ENCODE results near the gene ATRIP. TPM values are rescaled to one million over a fixed set of nuclear protein-coding genes. Genes with fewer than 3 reads are reported as not detected.

Gene ATRIP
- total RNA-seq, 1 experiment from 2014 or later, result 8.5 TPM

DNA sequence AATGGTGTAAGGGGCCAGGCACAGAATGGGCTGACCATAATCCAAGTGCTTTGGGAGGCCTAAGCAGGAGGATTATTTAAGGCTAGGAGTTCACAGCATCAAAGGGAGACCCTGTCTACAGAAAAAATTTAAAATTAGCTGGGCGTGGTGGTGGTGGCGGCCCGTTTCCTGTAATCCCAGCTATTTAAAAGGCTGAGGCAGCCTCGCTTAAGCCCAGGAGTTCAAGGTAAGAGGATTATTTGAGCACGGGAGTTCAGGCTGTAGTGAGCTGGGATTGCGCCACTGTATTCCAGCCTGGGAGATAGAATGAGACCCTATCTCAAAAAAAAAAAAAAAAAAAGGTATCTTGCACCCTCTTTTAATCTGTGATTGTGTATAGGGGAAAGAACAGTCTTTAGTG lies 4.6 kb upstream of the ATRIP start:
- H3K27me3 ChIP-seq (ENCODE audit: insufficient read depth, low read depth), result no peaks in the 10 kb centered on the region
- intact Hi-C loops (cut with micrococcal nuclease; ENCODE audit: unreplicated experiment), result loop anchor here (5.0 to 10.0 kb wide), 2 partner anchors 220 to 563 kb away; partner anchors contain the start of genes CELSR3 and WDR6
- POLR2A ChIA-PET (ENCODE audit: unreplicated experiment), result interaction anchor here (0.6 kb wide), 1 partner anchor 612 kb away, joined by 3 read pairs; no protein-coding TSS in a partner anchor
- H3K9me3 ChIP-seq (ENCODE audit: insufficient read depth, low read depth), result no peaks in the 10 kb centered on the region
- H3K4me2 ChIP-seq, result peak overlapping the region; percentile 91
- no peaks in the 10 kb centered on the region for H3K36me3 ChIP-seq (ENCODE audit: low read depth)
- H4K20me1 ChIP-seq (ENCODE audit: insufficient read depth), result peaks cover 8% of the 10 kb centered on the region; the same call in 1 of the 2 replicates
- CTCF ChIA-PET, result interaction anchor here (0.7 kb wide), 1 partner anchor 220 kb away, joined by 3 read pairs; no protein-coding TSS in a partner anchor
- TF ChIP-seq, protein P1, sequence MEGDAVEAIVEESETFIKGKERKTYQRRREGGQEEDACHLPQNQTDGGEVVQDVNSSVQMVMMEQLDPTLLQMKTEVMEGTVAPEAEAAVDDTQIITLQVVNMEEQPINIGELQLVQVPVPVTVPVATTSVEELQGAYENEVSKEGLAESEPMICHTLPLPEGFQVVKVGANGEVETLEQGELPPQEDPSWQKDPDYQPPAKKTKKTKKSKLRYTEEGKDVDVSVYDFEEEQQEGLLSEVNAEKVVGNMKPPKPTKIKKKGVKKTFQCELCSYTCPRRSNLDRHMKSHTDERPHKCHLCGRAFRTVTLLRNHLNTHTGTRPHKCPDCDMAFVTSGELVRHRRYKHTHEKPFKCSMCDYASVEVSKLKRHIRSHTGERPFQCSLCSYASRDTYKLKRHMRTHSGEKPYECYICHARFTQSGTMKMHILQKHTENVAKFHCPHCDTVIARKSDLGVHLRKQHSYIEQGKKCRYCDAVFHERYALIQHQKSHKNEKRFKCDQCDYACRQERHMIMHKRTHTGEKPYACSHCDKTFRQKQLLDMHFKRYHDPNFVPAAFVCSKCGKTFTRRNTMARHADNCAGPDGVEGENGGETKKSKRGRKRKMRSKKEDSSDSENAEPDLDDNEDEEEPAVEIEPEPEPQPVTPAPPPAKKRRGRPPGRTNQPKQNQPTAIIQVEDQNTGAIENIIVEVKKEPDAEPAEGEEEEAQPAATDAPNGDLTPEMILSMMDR (conservative IDR thresholded peaks at IDR 0.05), result no peak
- no peak for TF ChIP-seq EZH2 (IDR thresholded peaks at IDR 0.05; ENCODE audit: low read depth)
- H3K4me3 ChIP-seq, result 0 out of 2 replicates have a peak overlapping the region, but pooled peaks have one; percentile 96
- H3K4me1 ChIP-seq (replicated peaks; ENCODE audit: insufficient read depth), result peaks cover 13% of the 10 kb centered on the region
- H3K27ac ChIP-seq, result no peak overlapping the region
- H2AFZ ChIP-seq, result no peak overlapping the region
- DNase-seq, result no peak
- peaks cover 37% of the 10 kb centered on the region for H3K79me2 ChIP-seq (ENCODE audit: low read depth)
- peaks cover 47% of the 10 kb centered on the region for H3F3A ChIP-seq (ENCODE audit: insufficient read depth, low read depth)
- no TSS peak for BruUV-seq (replicated peaks)
- no peaks in the 10 kb centered on the region for H3K9me2 ChIP-seq (ENCODE audit: insufficient read depth)

DNA sequence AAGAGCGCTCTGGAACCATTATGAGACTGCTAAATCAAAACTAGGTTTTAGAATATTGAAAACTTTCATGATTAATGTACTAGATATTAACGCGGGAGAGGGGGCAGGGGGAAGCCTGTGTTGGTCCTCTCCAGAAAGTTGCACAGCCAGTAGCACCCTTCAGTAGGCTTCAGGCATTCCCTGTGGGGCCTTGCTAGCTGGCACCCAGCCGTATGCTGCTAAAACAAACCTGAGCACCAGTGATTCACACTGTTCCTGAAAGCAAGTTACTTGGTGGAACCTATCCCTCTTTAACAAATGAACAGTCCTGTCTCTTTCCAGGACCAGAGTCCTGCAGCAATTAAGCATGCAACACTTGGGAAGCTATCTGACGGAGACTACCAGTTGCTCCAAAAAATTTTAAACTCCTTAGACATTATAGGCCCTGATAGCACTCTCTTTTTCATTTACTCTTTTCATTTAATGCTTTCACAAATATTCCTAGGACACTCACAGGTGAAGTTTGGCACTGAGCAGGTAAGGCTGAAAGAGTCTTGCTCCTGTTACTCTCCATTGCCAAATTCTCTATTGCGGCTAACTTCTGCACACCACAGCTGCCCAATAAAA lies 1.2 kb upstream of the ATRIP start:
- intact Hi-C loops (cut with micrococcal nuclease; ENCODE audit: unreplicated experiment), result loop anchor here (5.0 to 10.0 kb wide), 2 partner anchors 112 to 559 kb away; partner anchors contain the start of genes PFKFB4 and WDR6

DNA sequence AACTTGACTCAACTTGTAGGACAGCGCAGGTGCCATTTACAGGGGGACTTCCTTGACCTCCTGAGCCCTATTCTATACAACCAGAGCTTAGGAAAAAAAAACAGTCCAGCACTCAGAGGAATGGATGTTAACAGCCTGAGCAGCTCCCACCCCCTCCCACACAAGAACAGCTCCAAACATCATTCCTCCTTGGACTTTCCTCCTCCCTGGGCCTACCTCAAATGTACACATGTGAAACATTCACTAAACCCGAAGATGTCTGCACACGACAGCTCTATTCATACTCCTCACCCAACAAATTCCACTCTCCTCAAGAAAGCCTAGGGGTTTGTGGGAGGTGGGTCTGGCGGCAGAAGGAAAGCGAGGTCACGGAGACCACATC lies 503 bp upstream of the ATRIP start:
- Histone ChIP-seq H3K27ac (no peak overlapping the region), H3K4me3 (peak overlapping the region; percentile 92), H2AFZ (peak overlapping the region; percentile 93), H3F3A (ENCODE audit: insufficient read depth, low read depth) (peaks cover 47% of the 10 kb centered on the region), H3K9me3 (ENCODE audit: insufficient read depth, low read depth) (no peaks in the 10 kb centered on the region), H3K79me2 (ENCODE audit: low read depth) (peaks cover 27% of the 10 kb centered on the region), H3K9me2 (ENCODE audit: insufficient read depth) (no peaks in the 10 kb centered on the region), H4K20me1 (ENCODE audit: insufficient read depth) (peaks cover 8% of the 10 kb centered on the region; the same call in 1 of the 2 replicates), H3K36me3 (ENCODE audit: low read depth) (no peaks in the 10 kb centered on the region), H3K4me2 (peak overlapping the region; percentile 99), H3K4me1 (replicated peaks; ENCODE audit: insufficient read depth) (peaks cover 21% of the 10 kb centered on the region), H3K27me3 (ENCODE audit: insufficient read depth, low read depth) (no peaks in the 10 kb centered on the region)
- ChIA-PET CTCF (interaction anchor here (1.1 to 2.9 kb wide), 2 partner anchors 10 to 216 kb away, joined by 3 to 13 read pairs; no protein-coding TSS in a partner anchor), POLR2A (ENCODE audit: unreplicated experiment) (interaction anchor here (0.7 kb wide), 1 partner anchor 561 kb away, joined by 3 read pairs; the partner anchor contains the start of gene WDR6)
- DNase-seq, result no peak
- TF ChIP-seq, protein P1 (conservative IDR thresholded peaks at IDR 0.05), result no peak
- TF ChIP-seq EZH2 (IDR thresholded peaks at IDR 0.05; ENCODE audit: low read depth), result no peak
- BruUV-seq (replicated peaks), result TSS peak; percentile 79
- intact Hi-C loops (cut with micrococcal nuclease; ENCODE audit: unreplicated experiment), result loop anchor here (5.0 to 10.0 kb wide), 2 partner anchors 111 to 559 kb away; partner anchors contain the start of genes PFKFB4 and WDR6

More for the DNA sequence above, 1.2 kb upstream of the ATRIP start:
- Histone ChIP-seq H3K79me2 (ENCODE audit: low read depth) (peaks cover 33% of the 10 kb centered on the region), H3K9me2 (ENCODE audit: insufficient read depth) (no peaks in the 10 kb centered on the region), H2AFZ (no peak overlapping the region), H3K36me3 (ENCODE audit: low read depth) (no peaks in the 10 kb centered on the region), H4K20me1 (ENCODE audit: insufficient read depth) (peaks cover 8% of the 10 kb centered on the region; the same call in 1 of the 2 replicates), H3K9me3 (ENCODE audit: insufficient read depth, low read depth) (no peaks in the 10 kb centered on the region), H3K4me1 (replicated peaks; ENCODE audit: insufficient read depth) (peaks cover 21% of the 10 kb centered on the region), H3K27ac (no peak overlapping the region), H3K4me3 (peak overlapping the region; percentile 92; the same call in 1 of the 2 replicates), H3K4me2 (peak overlapping the region; percentile 99), H3F3A (ENCODE audit: insufficient read depth, low read depth) (peaks cover 47% of the 10 kb centered on the region), H3K27me3 (ENCODE audit: insufficient read depth, low read depth) (no peaks in the 10 kb centered on the region)
- POLR2A ChIA-PET (ENCODE audit: unreplicated experiment), result interaction anchor here (0.5 to 0.6 kb wide), 2 partner anchors 9 to 12 kb away, joined by 4 read pairs; no protein-coding TSS in a partner anchor
- BruUV-seq (replicated peaks), result no TSS peak
- TF ChIP-seq, protein P1 (conservative IDR thresholded peaks at IDR 0.05), result no peak
- TF ChIP-seq EZH2 (IDR thresholded peaks at IDR 0.05; ENCODE audit: low read depth), result no peak
- CTCF ChIA-PET, result interaction anchor here (2.9 kb wide), 1 partner anchor 9 kb away, joined by 13 read pairs; no protein-coding TSS in a partner anchor
- no peak for DNase-seq
